Endothelial cell of umbilical vein (primary cell): ENCODE measurements around the gene SCNN1B.

Experiments
- EZH2 ChIP-seq: IDR thresholded peaks from 2 replicates; pipeline ENCODE4 v1.6.1; 2012; ENCODE audit warnings: borderline replicate concordance, low read depth, mild to moderate bottlenecking, moderate library complexity, low read length, inconsistent platforms; ENCODE audit not compliant: severe bottlenecking
- POLR2A ChIP-seq: IDR thresholded peaks from 2 replicates; pipeline ENCODE4 v1.6.1; 2012; ENCODE audit warnings: low read depth, mild to moderate bottlenecking, control low read depth, low read length
- TF ChIP-seq, protein P1 (sequence below), 2 donors: IDR thresholded peaks; 1 replicate in 1 of 2; 2 replicates in 1 of 2; pipeline ENCODE4 v1.5.1; 2011; ENCODE audit warnings: low read length in 2 of 2, mild to moderate bottlenecking in 2 of 2, moderate library complexity in 2 of 2, control low read depth in 1 of 2, inconsistent platforms in 1 of 2, low read depth in 1 of 2; ENCODE audit not compliant: insufficient read depth in 1 of 2; ENCODE audit errors: extremely low read depth in 1 of 2

DNA sequence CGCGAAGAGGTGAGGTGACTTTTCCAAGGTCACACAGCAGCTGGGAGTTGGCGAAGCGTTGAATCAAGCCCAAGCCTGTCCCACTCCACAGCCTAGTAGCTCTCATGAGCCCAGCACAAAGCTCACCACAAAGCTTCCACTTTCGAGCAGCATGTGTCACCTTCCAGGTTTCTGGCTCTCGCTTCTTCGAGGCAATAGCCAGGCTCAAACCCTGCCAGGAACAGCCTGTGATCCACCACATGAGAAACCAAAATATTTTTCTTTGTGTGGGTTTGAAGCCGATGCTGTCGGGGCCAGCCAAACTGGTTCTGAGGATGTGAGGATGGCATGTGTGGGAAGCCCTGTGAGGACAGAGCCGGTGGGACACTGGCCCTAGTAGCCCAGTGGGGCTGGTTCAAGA lies 82.8 kb downstream of the SCNN1B start:
- TF ChIP-seq, protein P1, sequence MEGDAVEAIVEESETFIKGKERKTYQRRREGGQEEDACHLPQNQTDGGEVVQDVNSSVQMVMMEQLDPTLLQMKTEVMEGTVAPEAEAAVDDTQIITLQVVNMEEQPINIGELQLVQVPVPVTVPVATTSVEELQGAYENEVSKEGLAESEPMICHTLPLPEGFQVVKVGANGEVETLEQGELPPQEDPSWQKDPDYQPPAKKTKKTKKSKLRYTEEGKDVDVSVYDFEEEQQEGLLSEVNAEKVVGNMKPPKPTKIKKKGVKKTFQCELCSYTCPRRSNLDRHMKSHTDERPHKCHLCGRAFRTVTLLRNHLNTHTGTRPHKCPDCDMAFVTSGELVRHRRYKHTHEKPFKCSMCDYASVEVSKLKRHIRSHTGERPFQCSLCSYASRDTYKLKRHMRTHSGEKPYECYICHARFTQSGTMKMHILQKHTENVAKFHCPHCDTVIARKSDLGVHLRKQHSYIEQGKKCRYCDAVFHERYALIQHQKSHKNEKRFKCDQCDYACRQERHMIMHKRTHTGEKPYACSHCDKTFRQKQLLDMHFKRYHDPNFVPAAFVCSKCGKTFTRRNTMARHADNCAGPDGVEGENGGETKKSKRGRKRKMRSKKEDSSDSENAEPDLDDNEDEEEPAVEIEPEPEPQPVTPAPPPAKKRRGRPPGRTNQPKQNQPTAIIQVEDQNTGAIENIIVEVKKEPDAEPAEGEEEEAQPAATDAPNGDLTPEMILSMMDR (IDR thresholded peaks at IDR 0.05; ENCODE audit: extremely low read depth in 1 of 2, insufficient read depth in 1 of 2, low read depth in 1 of 2, low read length in 2 of 2) = no peak
- no peak for TF ChIP-seq EZH2
- TF ChIP-seq POLR2A = no peak
